Measurements from ENCODE around the gene PLEKHA4. TPM values are rescaled to one million over a fixed set of nuclear protein-coding genes. Genes with fewer than 3 reads are reported as not detected.

The PLEKHA4 gene
- total and polyA plus RNA-seq, 10 of the 15 experiments (the other 5 are each of a cell fraction or from before 2014, with no cell fraction given) = 0.13 to 10.0 (median 6.4) TPM; not detected in 1

DNA sequence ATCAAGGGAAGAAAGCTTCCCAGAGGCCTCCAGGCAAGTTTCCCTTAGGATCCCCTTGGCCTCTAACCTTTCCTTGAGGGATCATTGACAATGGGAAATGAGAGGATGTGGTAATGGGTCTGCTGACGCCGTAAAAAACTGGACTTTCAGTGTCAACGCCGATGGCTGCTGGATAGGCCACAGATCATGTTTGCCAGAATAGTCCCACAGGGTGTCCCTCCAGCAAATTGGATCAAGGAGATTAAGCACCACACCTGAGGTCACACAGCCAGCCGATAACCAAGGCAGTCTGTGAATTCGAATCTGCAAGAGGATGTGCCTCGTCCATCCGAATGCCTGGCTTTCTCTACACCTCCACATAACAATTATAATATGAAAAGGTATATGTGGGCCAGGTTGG is 75.1 kb downstream of the PLEKHA4 start:
- DNase-seq (ENCODE audit: low read depth, low spot score) (no peak), FAIRE-seq (no peak), ATAC-seq (no peak)
- no TSS peak for BruUV-seq (replicated peaks)
- H3K4me1 ChIP-seq (ENCODE audit: control insufficient read depth, insufficient read depth, low read length) = no peaks in the 10 kb centered on the region
- H4K20me1 ChIP-seq (ENCODE audit: control insufficient read depth, insufficient read depth) = no peaks in the 10 kb centered on the region
- no peaks in the 10 kb centered on the region; a peak in 1 of 4 replicates for H3K36me3 ChIP-seq (ENCODE audit: control insufficient read depth in 2 of 2, insufficient read depth in 2 of 2, low read length in 1 of 2)
- WGBS (ENCODE audit: insufficient coverage, insufficient replicate concordance, low lambda C conversion rate, missing lambda C conversion rate) = 63% methylated on average over 8 of the region's 8 CpGs
- intact Hi-C loops (cut with micrococcal nuclease; ENCODE audit: unreplicated experiment) = no loop called here
- no peak overlapping the region for H3K4me2 ChIP-seq (ENCODE audit: control insufficient read depth, insufficient read depth)
- H3K9me3 ChIP-seq (replicated peaks; ENCODE audit: control insufficient read depth, insufficient read depth, low read length) = no peaks in the 10 kb centered on the region
- no peaks in the 10 kb centered on the region for H3K79me2 ChIP-seq (ENCODE audit: control insufficient read depth, insufficient read depth, low read length)
- SMC1A ChIA-PET (ENCODE audit: uncharacterized antibody, unreplicated experiment) = interaction anchor here (3.7 to 4.1 kb wide), 2 partner anchors 44 to 50 kb away, joined by 33 to 41 read pairs; partner anchors contain the start of gene HSD17B14
- no peak overlapping the region for H3K4me3 ChIP-seq
- no peak for TF ChIP-seq SP1 (IDR thresholded peaks at IDR 0.05; ENCODE audit: low read depth, low read length)
- TF ChIP-seq, protein P1, sequence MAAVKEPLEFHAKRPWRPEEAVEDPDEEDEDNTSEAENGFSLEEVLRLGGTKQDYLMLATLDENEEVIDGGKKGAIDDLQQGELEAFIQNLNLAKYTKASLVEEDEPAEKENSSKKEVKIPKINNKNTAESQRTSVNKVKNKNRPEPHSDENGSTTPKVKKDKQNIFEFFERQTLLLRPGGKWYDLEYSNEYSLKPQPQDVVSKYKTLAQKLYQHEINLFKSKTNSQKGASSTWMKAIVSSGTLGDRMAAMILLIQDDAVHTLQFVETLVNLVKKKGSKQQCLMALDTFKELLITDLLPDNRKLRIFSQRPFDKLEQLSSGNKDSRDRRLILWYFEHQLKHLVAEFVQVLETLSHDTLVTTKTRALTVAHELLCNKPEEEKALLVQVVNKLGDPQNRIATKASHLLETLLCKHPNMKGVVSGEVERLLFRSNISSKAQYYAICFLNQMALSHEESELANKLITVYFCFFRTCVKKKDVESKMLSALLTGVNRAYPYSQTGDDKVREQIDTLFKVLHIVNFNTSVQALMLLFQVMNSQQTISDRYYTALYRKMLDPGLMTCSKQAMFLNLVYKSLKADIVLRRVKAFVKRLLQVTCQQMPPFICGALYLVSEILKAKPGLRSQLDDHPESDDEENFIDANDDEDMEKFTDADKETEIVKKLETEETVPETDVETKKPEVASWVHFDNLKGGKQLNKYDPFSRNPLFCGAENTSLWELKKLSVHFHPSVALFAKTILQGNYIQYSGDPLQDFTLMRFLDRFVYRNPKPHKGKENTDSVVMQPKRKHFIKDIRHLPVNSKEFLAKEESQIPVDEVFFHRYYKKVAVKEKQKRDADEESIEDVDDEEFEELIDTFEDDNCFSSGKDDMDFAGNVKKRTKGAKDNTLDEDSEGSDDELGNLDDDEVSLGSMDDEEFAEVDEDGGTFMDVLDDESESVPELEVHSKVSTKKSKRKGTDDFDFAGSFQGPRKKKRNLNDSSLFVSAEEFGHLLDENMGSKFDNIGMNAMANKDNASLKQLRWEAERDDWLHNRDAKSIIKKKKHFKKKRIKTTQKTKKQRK (IDR thresholded peaks at IDR 0.05; ENCODE audit: low read depth, low read length) = no peak
- no peak for TF ChIP-seq USF1 (IDR thresholded peaks at IDR 0.05; ENCODE audit: borderline replicate concordance, extremely low read length, insufficient read depth, low read depth, low read length)
- TF ChIP-seq REST (IDR thresholded peaks at IDR 0.05; ENCODE audit: low read depth, low read length) = no peak
- no peak for TF ChIP-seq STAT3 (IDR thresholded peaks at IDR 0.05; ENCODE audit: low read depth, low read length)
- no peak for TF ChIP-seq ZZZ3 (IDR thresholded peaks at IDR 0.05; ENCODE audit: control insufficient read depth, insufficient read length, low read depth)
- no peak for TF ChIP-seq ELK1 (IDR thresholded peaks at IDR 0.05; ENCODE audit: low read depth, low read length)
- TF ChIP-seq GATAD2B (conservative IDR thresholded peaks at IDR 0.05; ENCODE audit: low read depth) = no peak
- no peak for TF ChIP-seq CEBPB (IDR thresholded peaks at IDR 0.05; ENCODE audit: borderline replicate concordance in 1 of 2, low read depth in 2 of 2, low read length in 2 of 2)
- no peak overlapping the region for H3K9ac ChIP-seq (ENCODE audit: control insufficient read depth, insufficient read depth, low read length)
- no peak overlapping the region for H3K27ac ChIP-seq (ENCODE audit: control insufficient read depth, insufficient read depth)
- POLR2A ChIA-PET = interaction anchor here (0.6 to 1.3 kb wide), 2 partner anchors 41 to 80 kb away, joined by 3 read pairs; no protein-coding TSS in a partner anchor
- CTCF ChIA-PET = interaction anchor here (0.6 to 26.1 kb wide), 5 partner anchors 24 to 211 kb away, joined by 3 to 520 read pairs (median 10); partner anchors contain the start of gene HSD17B14
- in situ Hi-C loops (cut with MboI) = no loop called here
- RAD21 ChIA-PET (ENCODE audit: unreplicated experiment) = interaction anchor here (0.5 to 4.1 kb wide), 6 partner anchors 43 to 711 kb away, joined by 3 to 72 read pairs (median 6); partner anchors contain the start of gene HSD17B14
- no peak overlapping the region for H2AFZ ChIP-seq (ENCODE audit: control insufficient read depth, low read depth, low read length)
- no peaks in the 10 kb centered on the region for H3K27me3 ChIP-seq (replicated peaks in 1 of 2; ENCODE audit: control insufficient read depth in 2 of 2, insufficient read depth in 2 of 2, low read length in 1 of 2)
